ENCODE measurements around the gene HDHD2. TPM values are rescaled to one million over a fixed set of nuclear protein-coding genes. Genes with fewer than 3 reads are reported as not detected.

HDHD2 gene
- total and polyA plus RNA-seq, 2 of the 13 experiments (the other 11 are each of a cell fraction or from before 2014, with no cell fraction given): 10.2 to 34.7 TPM

DNA sequence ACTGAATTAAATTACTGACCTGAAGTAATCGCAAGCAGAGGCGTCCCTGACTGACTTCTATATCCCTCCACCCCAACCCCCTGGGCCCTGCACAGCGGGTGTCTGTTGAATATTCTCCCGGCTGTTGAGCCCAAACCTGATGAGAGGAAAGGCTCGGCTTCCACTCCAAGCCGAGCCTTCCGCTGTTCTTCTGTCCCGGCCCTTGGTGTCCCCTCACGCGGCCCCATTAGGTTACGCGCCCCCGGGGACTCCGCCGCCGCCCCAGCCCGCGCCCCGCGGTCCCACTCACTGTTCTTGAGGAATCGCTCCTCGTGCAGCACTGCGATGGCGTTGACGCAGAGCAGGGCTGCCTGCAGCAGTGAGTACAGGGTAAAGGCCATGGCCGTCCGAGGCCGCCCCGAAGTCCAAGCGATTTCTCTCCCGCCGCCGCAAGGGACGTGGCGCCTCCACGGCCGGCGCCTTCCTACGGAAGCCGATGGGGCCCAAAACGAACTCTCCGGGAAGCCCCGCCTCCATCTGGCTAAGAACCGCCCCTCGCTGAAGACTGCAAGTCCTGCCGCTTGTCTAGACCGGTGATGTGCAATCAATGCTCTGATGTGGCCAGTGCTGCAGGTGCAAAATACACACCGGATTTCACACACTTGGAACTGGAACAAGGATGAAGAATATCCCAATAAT lies 25.7 kb upstream of the HDHD2 start, which contains the start of gene IER3IP1 (continued):
- TF ChIP-seq, protein P1, sequence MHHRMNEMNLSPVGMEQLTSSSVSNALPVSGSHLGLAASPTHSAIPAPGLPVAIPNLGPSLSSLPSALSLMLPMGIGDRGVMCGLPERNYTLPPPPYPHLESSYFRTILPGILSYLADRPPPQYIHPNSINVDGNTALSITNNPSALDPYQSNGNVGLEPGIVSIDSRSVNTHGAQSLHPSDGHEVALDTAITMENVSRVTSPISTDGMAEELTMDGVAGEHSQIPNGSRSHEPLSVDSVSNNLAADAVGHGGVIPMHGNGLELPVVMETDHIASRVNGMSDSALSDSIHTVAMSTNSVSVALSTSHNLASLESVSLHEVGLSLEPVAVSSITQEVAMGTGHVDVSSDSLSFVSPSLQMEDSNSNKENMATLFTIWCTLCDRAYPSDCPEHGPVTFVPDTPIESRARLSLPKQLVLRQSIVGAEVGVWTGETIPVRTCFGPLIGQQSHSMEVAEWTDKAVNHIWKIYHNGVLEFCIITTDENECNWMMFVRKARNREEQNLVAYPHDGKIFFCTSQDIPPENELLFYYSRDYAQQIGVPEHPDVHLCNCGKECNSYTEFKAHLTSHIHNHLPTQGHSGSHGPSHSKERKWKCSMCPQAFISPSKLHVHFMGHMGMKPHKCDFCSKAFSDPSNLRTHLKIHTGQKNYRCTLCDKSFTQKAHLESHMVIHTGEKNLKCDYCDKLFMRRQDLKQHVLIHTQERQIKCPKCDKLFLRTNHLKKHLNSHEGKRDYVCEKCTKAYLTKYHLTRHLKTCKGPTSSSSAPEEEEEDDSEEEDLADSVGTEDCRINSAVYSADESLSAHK (CRISPR knock-in tag; IDR thresholded peaks at IDR 0.05; ENCODE audit: borderline replicate concordance): no peak
- TF ChIP-seq SMYD3 (CRISPR knock-in tag; IDR thresholded peaks at IDR 0.05) (no peak), ZEB1 (IDR thresholded peaks at IDR 0.05; ENCODE audit: insufficient replicate concordance, low read depth) (no peak), HNRNPUL1 (IDR thresholded peaks at IDR 0.05; ENCODE audit: low read depth, low read length) (no peak), FOXK2 (IDR thresholded peaks at IDR 0.05) (no peak), ZSCAN9 (CRISPR knock-in tag; IDR thresholded peaks at IDR 0.05; ENCODE audit: borderline replicate concordance) (peak; percentile 45; the same call in 1 of the 2 replicates), PPARG (CRISPR knock-in tag; conservative IDR thresholded peaks at IDR 0.05) (peak; percentile 71), FOXP1 (IDR thresholded peaks at IDR 0.05) (no peak), FOXP1 (CRISPR knock-in tag; IDR thresholded peaks at IDR 0.05) (no peak), ZNF230 (CRISPR knock-in tag; IDR thresholded peaks at IDR 0.05) (0 out of 2 replicates have a peak, but pooled peaks have one; percentile 23), IRF2 (CRISPR knock-in tag; IDR thresholded peaks at IDR 0.05) (peak; percentile 51; the same call in 1 of the 2 replicates), GABPA (IDR thresholded peaks at IDR 0.05; ENCODE audit: low read depth, low read length) (no peak), GABPA (CRISPR knock-in tag; IDR thresholded peaks at IDR 0.05; ENCODE audit: low read depth) (peak; percentile 25; the same call in 1 of the 2 replicates), SP140L (CRISPR knock-in tag; IDR thresholded peaks at IDR 0.05; ENCODE audit: borderline replicate concordance) (no peak), ZBTB38 (CRISPR knock-in tag; IDR thresholded peaks at IDR 0.05) (peak; percentile 26; the same call in 1 of the 2 replicates), DMAP1 (CRISPR knock-in tag; IDR thresholded peaks at IDR 0.05) (peak; percentile 98), NPAS2 (CRISPR knock-in tag; IDR thresholded peaks at IDR 0.05; ENCODE audit: borderline replicate concordance) (no peak), GTF2F1 (IDR thresholded peaks at IDR 0.05; ENCODE audit: low read length) (no peak), ZNF672 (CRISPR knock-in tag; IDR thresholded peaks at IDR 0.05) (no peak)
- TF ChIP-seq, protein P2, sequence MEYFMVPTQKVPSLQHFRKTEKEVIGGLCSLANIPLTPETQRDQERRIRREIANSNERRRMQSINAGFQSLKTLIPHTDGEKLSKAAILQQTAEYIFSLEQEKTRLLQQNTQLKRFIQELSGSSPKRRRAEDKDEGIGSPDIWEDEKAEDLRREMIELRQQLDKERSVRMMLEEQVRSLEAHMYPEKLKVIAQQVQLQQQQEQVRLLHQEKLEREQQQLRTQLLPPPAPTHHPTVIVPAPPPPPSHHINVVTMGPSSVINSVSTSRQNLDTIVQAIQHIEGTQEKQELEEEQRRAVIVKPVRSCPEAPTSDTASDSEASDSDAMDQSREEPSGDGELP (IDR thresholded peaks at IDR 0.05; ENCODE audit: borderline replicate concordance, low read depth): no peak
- TF ChIP-seq, protein P3, sequence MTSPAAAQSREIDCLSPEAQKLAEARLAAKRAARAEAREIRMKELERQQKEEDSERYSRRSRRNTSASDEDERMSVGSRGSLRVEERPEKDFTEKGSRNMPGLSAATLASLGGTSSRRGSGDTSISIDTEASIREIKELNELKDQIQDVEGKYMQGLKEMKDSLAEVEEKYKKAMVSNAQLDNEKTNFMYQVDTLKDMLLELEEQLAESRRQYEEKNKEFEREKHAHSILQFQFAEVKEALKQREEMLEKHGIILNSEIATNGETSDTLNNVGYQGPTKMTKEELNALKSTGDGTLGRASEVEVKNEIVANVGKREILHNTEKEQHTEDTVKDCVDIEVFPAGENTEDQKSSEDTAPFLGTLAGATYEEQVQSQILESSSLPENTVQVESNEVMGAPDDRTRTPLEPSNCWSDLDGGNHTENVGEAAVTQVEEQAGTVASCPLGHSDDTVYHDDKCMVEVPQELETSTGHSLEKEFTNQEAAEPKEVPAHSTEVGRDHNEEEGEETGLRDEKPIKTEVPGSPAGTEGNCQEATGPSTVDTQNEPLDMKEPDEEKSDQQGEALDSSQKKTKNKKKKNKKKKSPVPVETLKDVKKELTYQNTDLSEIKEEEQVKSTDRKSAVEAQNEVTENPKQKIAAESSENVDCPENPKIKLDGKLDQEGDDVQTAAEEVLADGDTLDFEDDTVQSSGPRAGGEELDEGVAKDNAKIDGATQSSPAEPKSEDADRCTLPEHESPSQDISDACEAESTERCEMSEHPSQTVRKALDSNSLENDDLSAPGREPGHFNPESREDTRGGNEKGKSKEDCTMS (CRISPR knock-in tag; conservative IDR thresholded peaks at IDR 0.05): no peak
- TF ChIP-seq, protein P4, sequence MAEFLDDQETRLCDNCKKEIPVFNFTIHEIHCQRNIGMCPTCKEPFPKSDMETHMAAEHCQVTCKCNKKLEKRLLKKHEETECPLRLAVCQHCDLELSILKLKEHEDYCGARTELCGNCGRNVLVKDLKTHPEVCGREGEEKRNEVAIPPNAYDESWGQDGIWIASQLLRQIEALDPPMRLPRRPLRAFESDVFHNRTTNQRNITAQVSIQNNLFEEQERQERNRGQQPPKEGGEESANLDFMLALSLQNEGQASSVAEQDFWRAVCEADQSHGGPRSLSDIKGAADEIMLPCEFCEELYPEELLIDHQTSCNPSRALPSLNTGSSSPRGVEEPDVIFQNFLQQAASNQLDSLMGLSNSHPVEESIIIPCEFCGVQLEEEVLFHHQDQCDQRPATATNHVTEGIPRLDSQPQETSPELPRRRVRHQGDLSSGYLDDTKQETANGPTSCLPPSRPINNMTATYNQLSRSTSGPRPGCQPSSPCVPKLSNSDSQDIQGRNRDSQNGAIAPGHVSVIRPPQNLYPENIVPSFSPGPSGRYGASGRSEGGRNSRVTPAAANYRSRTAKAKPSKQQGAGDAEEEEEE (CRISPR knock-in tag; IDR thresholded peaks at IDR 0.05; ENCODE audit: borderline replicate concordance): no peak
- TF ChIP-seq, protein P5, sequence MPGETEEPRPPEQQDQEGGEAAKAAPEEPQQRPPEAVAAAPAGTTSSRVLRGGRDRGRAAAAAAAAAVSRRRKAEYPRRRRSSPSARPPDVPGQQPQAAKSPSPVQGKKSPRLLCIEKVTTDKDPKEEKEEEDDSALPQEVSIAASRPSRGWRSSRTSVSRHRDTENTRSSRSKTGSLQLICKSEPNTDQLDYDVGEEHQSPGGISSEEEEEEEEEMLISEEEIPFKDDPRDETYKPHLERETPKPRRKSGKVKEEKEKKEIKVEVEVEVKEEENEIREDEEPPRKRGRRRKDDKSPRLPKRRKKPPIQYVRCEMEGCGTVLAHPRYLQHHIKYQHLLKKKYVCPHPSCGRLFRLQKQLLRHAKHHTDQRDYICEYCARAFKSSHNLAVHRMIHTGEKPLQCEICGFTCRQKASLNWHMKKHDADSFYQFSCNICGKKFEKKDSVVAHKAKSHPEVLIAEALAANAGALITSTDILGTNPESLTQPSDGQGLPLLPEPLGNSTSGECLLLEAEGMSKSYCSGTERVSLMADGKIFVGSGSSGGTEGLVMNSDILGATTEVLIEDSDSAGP (CRISPR knock-in tag; IDR thresholded peaks at IDR 0.05; ENCODE audit: borderline replicate concordance): no peak; the same call in 1 of the 2 replicates
